ENCODE measurements around the gene BRAP.
"Not testable (repeated sequence)": the region's sequence is repeated elsewhere in the genome, so short reads cannot be mapped to it uniquely, and the experiment has no call there.

The BRAP gene

DNA sequence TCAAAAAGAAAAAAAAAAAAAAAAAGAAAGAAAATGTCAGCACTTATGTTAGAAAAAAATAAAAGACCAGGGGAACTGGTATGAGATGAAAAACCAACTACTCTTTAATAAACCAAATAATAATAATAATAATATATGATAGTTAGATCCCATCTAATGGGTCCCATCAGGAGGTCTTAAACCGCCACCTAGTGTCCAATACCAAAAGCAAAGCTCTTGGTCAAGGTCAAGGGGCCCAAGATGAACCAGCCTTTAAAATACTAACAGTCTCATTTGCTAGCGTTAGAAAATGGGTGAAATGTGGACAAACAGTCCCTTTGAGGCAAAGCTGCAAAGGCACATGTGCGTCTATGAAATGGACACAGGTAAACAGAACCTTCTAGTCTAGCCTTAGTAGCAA lies 12.3 kb downstream of the BRAP start:
- H3K4me1 ChIP-seq (ENCODE audit: control insufficient read depth, insufficient read depth, low read length), result peaks cover 17% of the 10 kb centered on the region
- H3K36me3 ChIP-seq (ENCODE audit: control insufficient read depth, insufficient read depth, low read length, severe bottlenecking), result peaks cover 76% of the 10 kb centered on the region
- H3K4me3 ChIP-seq (ENCODE audit: low read length), result no peak overlapping the region
- H3K9me3 ChIP-seq (ENCODE audit: control insufficient read depth, low read length), result no peaks in the 10 kb centered on the region
- peak overlapping the region; percentile 30 for H3K9ac ChIP-seq (ENCODE audit: low read length)
- no peaks in the 10 kb centered on the region for H3K27me3 ChIP-seq (replicated peaks; ENCODE audit: control insufficient read depth, insufficient read depth, low read length)
- peak; percentile 67 for DNase-seq (ENCODE audit: low read depth)

DNA sequence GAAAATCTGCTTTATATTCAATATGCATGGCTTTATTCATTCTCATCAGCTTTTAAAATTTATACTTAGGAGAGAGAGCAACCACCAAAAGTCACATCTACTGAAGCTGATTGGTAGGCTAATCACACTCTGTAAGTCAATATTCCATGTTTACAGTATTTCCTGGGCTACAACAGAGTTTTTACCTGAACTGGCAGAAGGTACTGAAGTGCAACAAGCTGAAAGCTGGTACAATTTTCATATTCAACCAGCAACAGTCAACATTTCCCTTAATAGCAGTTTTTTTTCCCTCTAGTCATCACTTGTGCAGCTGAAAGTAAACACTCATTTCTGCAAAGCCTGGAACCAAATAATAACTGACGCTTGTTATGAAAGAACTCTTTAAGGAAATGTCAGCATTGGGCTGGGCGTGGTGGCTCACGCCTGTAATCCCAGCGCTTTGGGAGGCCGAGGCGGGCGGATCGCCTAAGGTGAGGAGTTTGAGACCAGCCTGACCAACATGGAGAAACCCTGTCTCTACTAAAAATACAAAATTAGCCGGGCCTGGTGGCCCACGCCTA lies 12.9 kb downstream of the BRAP start:
- Histone ChIP-seq H3K9ac (ENCODE audit: low read length) (no peak overlapping the region), H3K9me3 (ENCODE audit: control insufficient read depth, low read length) (no peaks in the 10 kb centered on the region), H3K4me1 (ENCODE audit: control insufficient read depth, insufficient read depth, low read length) (peaks cover 17% of the 10 kb centered on the region), H3K36me3 (ENCODE audit: control insufficient read depth, insufficient read depth, low read length, severe bottlenecking) (peaks cover 75% of the 10 kb centered on the region), H3K27me3 (replicated peaks; ENCODE audit: control insufficient read depth, insufficient read depth, low read length) (no peaks in the 10 kb centered on the region), H3K4me3 (ENCODE audit: low read length) (no peak overlapping the region)
- DNase-seq (ENCODE audit: low read depth), result no peak

DNA sequence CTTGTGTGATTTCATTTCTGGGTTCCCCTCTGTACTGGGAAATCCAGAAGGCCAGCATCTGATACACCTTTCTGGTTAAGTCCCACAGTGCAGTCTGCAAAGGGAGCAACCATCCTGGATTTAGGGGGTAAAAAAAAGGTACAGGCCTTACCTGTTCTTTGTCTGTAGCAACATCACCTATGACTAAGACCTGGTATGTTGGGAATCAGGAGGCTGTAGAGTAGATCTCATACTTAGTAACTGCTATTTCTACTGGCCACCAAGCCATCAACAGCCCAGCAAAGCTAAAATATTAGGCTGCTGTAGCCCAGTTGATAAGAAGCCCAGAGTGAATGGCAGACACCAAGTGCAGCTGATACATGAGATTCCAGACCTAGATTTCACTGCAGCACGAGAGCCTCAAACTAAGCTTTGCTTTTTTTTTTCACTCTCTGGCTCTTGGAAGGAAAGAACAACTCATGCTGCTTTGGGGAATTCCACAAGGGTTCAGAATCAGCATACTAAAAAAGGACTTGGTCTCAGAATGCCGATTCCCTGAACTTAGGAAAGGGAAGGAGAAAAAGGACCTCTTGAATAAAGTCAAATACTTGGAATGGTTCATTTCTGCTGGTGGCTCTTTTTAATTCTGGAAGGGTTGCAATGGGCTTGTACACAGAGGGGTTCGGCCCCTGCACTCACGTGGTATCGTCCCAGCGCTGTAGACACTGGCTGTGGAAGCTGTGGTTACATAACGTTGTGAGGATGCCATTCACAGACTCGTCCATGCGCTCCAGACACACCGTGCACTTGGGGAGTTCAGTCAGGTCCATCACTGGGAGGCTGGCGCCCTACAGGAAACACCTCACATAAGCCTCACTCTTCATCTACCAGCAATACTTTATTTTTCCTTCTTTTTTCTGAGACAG lies 20.5 kb downstream of the BRAP start:
- H3K36me3 ChIP-seq (ENCODE audit: control insufficient read depth, insufficient read depth, low read length, severe bottlenecking), result peaks cover 69% of the 10 kb centered on the region

GRCh38 chr12:111664499-111664898 lies 21.3 kb downstream of the BRAP start:
- Histone ChIP-seq H3K4me3 (ENCODE audit: low read length) (no peak overlapping the region), H3K9me3 (ENCODE audit: control insufficient read depth, low read length) (no peaks in the 10 kb centered on the region), H3K4me1 (ENCODE audit: control insufficient read depth, insufficient read depth, low read length) (no peaks in the 10 kb centered on the region), H3K27me3 (replicated peaks; ENCODE audit: control insufficient read depth, insufficient read depth, low read length) (no peaks in the 10 kb centered on the region), H3K36me3 (ENCODE audit: control insufficient read depth, insufficient read depth, low read length, severe bottlenecking) (peaks cover 68% of the 10 kb centered on the region), H3K9ac (ENCODE audit: low read length) (no peak overlapping the region)
- no peak for DNase-seq (ENCODE audit: low read depth)

More for the DNA sequence above, 20.5 kb downstream of the BRAP start:
- H3K27me3 ChIP-seq (replicated peaks; ENCODE audit: control insufficient read depth, insufficient read depth, low read length), result no peaks in the 10 kb centered on the region
- H3K4me1 ChIP-seq (ENCODE audit: control insufficient read depth, insufficient read depth, low read length), result peaks cover 6% of the 10 kb centered on the region
- no peaks in the 10 kb centered on the region for H3K9me3 ChIP-seq (ENCODE audit: control insufficient read depth, low read length)
- no peak overlapping the region for H3K9ac ChIP-seq (ENCODE audit: low read length)
- no peak for DNase-seq (ENCODE audit: low read depth)
- H3K4me3 ChIP-seq (ENCODE audit: low read length), result no peak overlapping the region

DNA sequence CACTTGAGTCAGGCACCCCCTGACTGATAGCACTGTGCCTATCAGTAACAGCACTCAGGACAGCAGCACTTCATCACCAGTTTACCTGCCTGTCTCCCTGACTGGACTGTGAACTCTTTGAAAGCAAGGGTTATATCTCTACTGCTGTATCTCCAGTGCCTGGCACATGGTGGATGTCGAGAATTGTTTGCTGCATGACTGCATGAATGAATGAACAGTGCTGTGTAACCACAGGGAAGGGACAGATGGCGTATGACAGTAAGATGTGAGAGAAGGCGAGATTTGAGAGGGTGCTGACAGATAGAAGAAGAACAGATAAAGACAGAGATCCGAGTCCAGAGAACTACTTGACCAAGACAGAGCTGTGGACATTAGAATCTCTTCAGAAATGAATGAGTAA lies 29.7 kb downstream of the BRAP start:
- Histone ChIP-seq H3K9me3 (ENCODE audit: control insufficient read depth, low read length) (no peaks in the 10 kb centered on the region), H3K27me3 (replicated peaks; ENCODE audit: control insufficient read depth, insufficient read depth, low read length) (no peaks in the 10 kb centered on the region), H3K36me3 (ENCODE audit: control insufficient read depth, insufficient read depth, low read length, severe bottlenecking) (peaks cover 84% of the 10 kb centered on the region), H3K4me3 (ENCODE audit: low read length) (no peak overlapping the region), H3K9ac (ENCODE audit: low read length) (no peak overlapping the region), H3K4me1 (ENCODE audit: control insufficient read depth, insufficient read depth, low read length) (no peaks in the 10 kb centered on the region)
- DNase-seq (ENCODE audit: low read depth), result no peak

DNA sequence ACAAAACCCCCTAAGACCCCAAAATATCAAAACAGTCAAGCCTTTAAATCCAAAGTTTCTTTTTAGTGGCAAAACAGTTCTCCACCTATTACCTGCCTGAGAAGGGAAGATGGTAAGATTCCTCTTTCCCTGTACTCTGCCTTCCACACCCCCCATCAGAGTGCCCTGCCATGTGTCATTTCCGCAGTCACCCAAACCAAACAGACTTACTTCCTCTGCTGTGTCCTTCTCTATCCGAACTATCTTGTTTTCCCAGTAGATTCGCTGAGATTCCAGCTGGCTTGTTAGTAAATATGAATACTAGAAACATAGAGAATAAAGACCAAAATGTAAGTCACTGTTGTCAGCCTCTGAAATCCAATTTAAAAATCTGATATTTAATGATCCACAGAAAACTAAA lies 30.4 kb downstream of the BRAP start:
- Histone ChIP-seq H3K9me3 (ENCODE audit: control insufficient read depth, low read length) (no peaks in the 10 kb centered on the region), H3K4me1 (ENCODE audit: control insufficient read depth, insufficient read depth, low read length) (no peaks in the 10 kb centered on the region), H3K4me3 (ENCODE audit: low read length) (no peak overlapping the region), H3K9ac (ENCODE audit: low read length) (no peak overlapping the region), H3K27me3 (replicated peaks; ENCODE audit: control insufficient read depth, insufficient read depth, low read length) (no peaks in the 10 kb centered on the region), H3K36me3 (ENCODE audit: control insufficient read depth, insufficient read depth, low read length, severe bottlenecking) (peaks cover 86% of the 10 kb centered on the region)
- DNase-seq (ENCODE audit: low read depth), result no peak

GRCh38 chr12:111653596-111653995 lies 32.2 kb downstream of the BRAP start:
- DNase-seq (ENCODE audit: low read depth), result no peak
- no peaks in the 10 kb centered on the region for H3K27me3 ChIP-seq (replicated peaks; ENCODE audit: control insufficient read depth, insufficient read depth, low read length)
- H3K36me3 ChIP-seq (ENCODE audit: control insufficient read depth, insufficient read depth, low read length, severe bottlenecking), result peaks cover 83% of the 10 kb centered on the region
- no peak overlapping the region for H3K4me3 ChIP-seq (ENCODE audit: low read length)
- H3K4me1 ChIP-seq (ENCODE audit: control insufficient read depth, insufficient read depth, low read length), result no peaks in the 10 kb centered on the region
- H3K9me3 ChIP-seq (ENCODE audit: control insufficient read depth, low read length), result no peaks in the 10 kb centered on the region
- H3K9ac ChIP-seq (ENCODE audit: low read length), result no peak overlapping the region

- not testable (repeated sequence) for H3K4me1 ChIP-seq (ENCODE audit: control insufficient read depth, insufficient read depth, low read length); H3K9me3 ChIP-seq (ENCODE audit: control insufficient read depth, low read length); H3K4me3 ChIP-seq (ENCODE audit: low read length); DNase-seq (ENCODE audit: low read depth); H3K9ac ChIP-seq (ENCODE audit: low read length); H3K27me3 ChIP-seq (replicated peaks; ENCODE audit: control insufficient read depth, insufficient read depth, low read length)
- peaks cover 74% of the 10 kb centered on the region for H3K36me3 ChIP-seq (ENCODE audit: control insufficient read depth, insufficient read depth, low read length, severe bottlenecking)
These were observed 33.2 kb downstream of the BRAP start for GRCh38 chr12:111652530-111652929.

- Histone ChIP-seq H3K36me3 (ENCODE audit: control insufficient read depth, insufficient read depth, low read length, severe bottlenecking) (peaks cover 75% of the 10 kb centered on the region), H3K4me3 (ENCODE audit: low read length) (no peak overlapping the region), H3K27me3 (replicated peaks; ENCODE audit: control insufficient read depth, insufficient read depth, low read length) (no peaks in the 10 kb centered on the region), H3K9ac (ENCODE audit: low read length) (no peak overlapping the region), H3K9me3 (ENCODE audit: control insufficient read depth, low read length) (no peaks in the 10 kb centered on the region), H3K4me1 (ENCODE audit: control insufficient read depth, insufficient read depth, low read length) (no peaks in the 10 kb centered on the region)
- no peak for DNase-seq (ENCODE audit: low read depth)
These were observed 34.8 kb downstream of the BRAP start for GRCh38 chr12:111650912-111651311.

GRCh38 chr12:111645433-111645832 lies 40.3 kb downstream of the BRAP start:
- Histone ChIP-seq H3K9me3 (ENCODE audit: control insufficient read depth, low read length) (no peaks in the 10 kb centered on the region), H3K27me3 (replicated peaks; ENCODE audit: control insufficient read depth, insufficient read depth, low read length) (no peaks in the 10 kb centered on the region), H3K4me1 (ENCODE audit: control insufficient read depth, insufficient read depth, low read length) (peaks cover 24% of the 10 kb centered on the region), H3K9ac (ENCODE audit: low read length) (no peak overlapping the region), H3K36me3 (ENCODE audit: control insufficient read depth, insufficient read depth, low read length, severe bottlenecking) (peaks cover 52% of the 10 kb centered on the region), H3K4me3 (ENCODE audit: low read length) (no peak overlapping the region)
- DNase-seq (ENCODE audit: low read depth), result peak; percentile 18

GRCh38 chr12:111643427-111643826 lies 42.3 kb downstream of the BRAP start:
- DNase-seq (ENCODE audit: low read depth), result peak; percentile 58

More at GRCh38 chr12:111643427-111643826, 42.3 kb downstream of the BRAP start:
- Histone ChIP-seq H3K27me3 (replicated peaks; ENCODE audit: control insufficient read depth, insufficient read depth, low read length) (no peaks in the 10 kb centered on the region), H3K9ac (ENCODE audit: low read length) (peak overlapping the region; percentile 72), H3K36me3 (ENCODE audit: control insufficient read depth, insufficient read depth, low read length, severe bottlenecking) (peaks cover 38% of the 10 kb centered on the region), H3K4me1 (ENCODE audit: control insufficient read depth, insufficient read depth, low read length) (peaks cover 29% of the 10 kb centered on the region), H3K9me3 (ENCODE audit: control insufficient read depth, low read length) (no peaks in the 10 kb centered on the region), H3K4me3 (ENCODE audit: low read length) (no peak overlapping the region)
